GM23338 (cell line): ENCODE data around the gene RNF145. TPM values are rescaled to one million over a fixed set of nuclear protein-coding genes. Genes with fewer than 3 reads are reported as not detected.
A peak's percentile ranks its signal among the peaks of the same experiment; 100 is the strongest.

ENCODE experiments used
- ATAC-seq: fragments of 200-7000 bp; cut with Tn5 transposase; 3 replicates; pipeline ENCODE4 v1.9.1; 2020
- DNase-seq: peaks from one replicate; pipeline ENCODE4 v3.0.0-alpha.2; 2015; ENCODE audit warnings: low spot score
- H2AFZ ChIP-seq: fragments of 200-600 bp; sonication (generic); 2 replicates; pipeline ENCODE4 v1.8.0; 2016; ENCODE audit warnings: antibody characterized with exemption, mild to moderate bottlenecking, moderate library complexity
- H3F3A ChIP-seq: fragments of 200-600 bp; sonication (generic); replicated peaks from 2 replicates; pipeline ENCODE4 v1.8.0; 2017; ENCODE audit warnings: antibody characterized with exemption, mixed run types, low read depth
- H3K27ac ChIP-seq: fragments of 200-600 bp; sonication (generic); 2 replicates; pipeline ENCODE4 v1.6.1; 2016; ENCODE audit warnings: low read depth
- H3K27me3 ChIP-seq: fragments of 200-600 bp; sonication (generic); 2 replicates; pipeline ENCODE4 v1.8.0; 2016; ENCODE audit warnings: mild to moderate bottlenecking, mixed run types, moderate library complexity; ENCODE audit not compliant: insufficient read depth
- H3K36me3 ChIP-seq: fragments of 200-600 bp; sonication (generic); 2 replicates; pipeline ENCODE4 v1.8.0; 2016; ENCODE audit warnings: mild to moderate bottlenecking; ENCODE audit not compliant: insufficient read depth
- H3K4me1 ChIP-seq: fragments of 200-600 bp; sonication (generic); 2 replicates; pipeline ENCODE4 v1.8.0; 2016; ENCODE audit warnings: mild to moderate bottlenecking, moderate library complexity; ENCODE audit not compliant: insufficient read depth
- H3K4me2 ChIP-seq: fragments of 200-600 bp; sonication (generic); 2 replicates; pipeline ENCODE4 v1.7.1; 2017; ENCODE audit warnings: mixed run types
- H3K4me3 ChIP-seq: fragments of 200-600 bp; sonication (generic); 2 replicates; pipeline ENCODE4 v1.6.1; 2016; ENCODE audit warnings: mixed run types
- H3K79me2 ChIP-seq: fragments of 200-600 bp; sonication (generic); replicated peaks from 2 replicates; pipeline ENCODE4 v1.8.0; 2017; ENCODE audit warnings: mild to moderate bottlenecking; ENCODE audit not compliant: insufficient read depth
- H3K9me2 ChIP-seq: fragments of 200-600 bp; sonication (generic); 2 replicates; pipeline ENCODE4 v1.8.0; 2017; ENCODE audit not compliant: insufficient read depth
- H4K20me1 ChIP-seq: fragments of 200-600 bp; sonication (generic); replicated peaks from 2 replicates; pipeline ENCODE4 v1.8.0; 2017; ENCODE audit warnings: mild to moderate bottlenecking; ENCODE audit not compliant: insufficient read depth
- H3K27ac Mint-ChIP-seq: 2 replicates; pipeline ENCODE4 v1.8.0; 2020; ENCODE audit warnings: inconsistent platforms, mild to moderate bottlenecking, moderate library complexity, mixed read lengths
- H3K27me3 Mint-ChIP-seq: 3 replicates; pipeline ENCODE4 v1.8.0; 2022; ENCODE audit warnings: low read depth, mild to moderate bottlenecking, moderate library complexity, mixed read lengths, inconsistent platforms; ENCODE audit not compliant: insufficient read depth, poor library complexity
- H3K36me3 Mint-ChIP-seq: 3 replicates; pipeline ENCODE4 v1.8.0; 2021; ENCODE audit warnings: low read depth, mild to moderate bottlenecking, inconsistent platforms, moderate library complexity, mixed read lengths
- H3K4me1 Mint-ChIP-seq: 3 replicates; pipeline ENCODE4 v1.8.0; 2020; ENCODE audit warnings: mild to moderate bottlenecking, inconsistent platforms, mixed read lengths
- H3K4me3 Mint-ChIP-seq: 3 replicates; pipeline ENCODE4 v1.8.0; 2021; ENCODE audit warnings: moderate library complexity, mild to moderate bottlenecking, inconsistent platforms, mixed read lengths
- H3K9me3 Mint-ChIP-seq: 3 replicates; pipeline ENCODE4 v1.8.0; 2020; ENCODE audit warnings: moderate library complexity, mild to moderate bottlenecking, inconsistent platforms, mixed read lengths
- CREB1 ChIP-seq: fragments of 250-450 bp; sonication (Bioruptor Pico); IDR thresholded peaks from 2 replicates; pipeline ENCODE4 v1.5.0; 2020; ENCODE audit warnings: low read depth, mild to moderate bottlenecking, moderate library complexity
- CTCF ChIP-seq, 2 experiments: fragments of 200-600 bp in 1 of 2; sonication (generic) in 1 of 2; conservative IDR thresholded peaks; 2 replicates each; pipeline versions ENCODE4 v1.5.1 to v1.6.1; 2016 to 2017; ENCODE audit warnings: antibody characterized with exemption in 2 of 2, low read depth in 2 of 2, mild to moderate bottlenecking in 2 of 2, moderate library complexity in 1 of 2
- ETS1 ChIP-seq: IDR thresholded peaks from 2 replicates; pipeline ENCODE4 v1.6.1; 2016; ENCODE audit warnings: antibody characterized with exemption
- EZH2phosphoT487 ChIP-seq: fragments of 200-600 bp; sonication (generic); IDR thresholded peaks from one replicate; pipeline ENCODE4 v1.8.1; 2018; ENCODE audit warnings: antibody characterized with exemption; ENCODE audit not compliant: unreplicated experiment
- JUNB ChIP-seq: IDR thresholded peaks from one replicate; pipeline ENCODE4 v1.6.1; 2016; ENCODE audit warnings: antibody characterized with exemption; ENCODE audit not compliant: unreplicated experiment
- NANOG ChIP-seq: IDR thresholded peaks from 2 replicates; pipeline ENCODE4 v1.6.1; 2016; ENCODE audit warnings: antibody characterized with exemption, borderline replicate concordance
- POLR2AphosphoS5 ChIP-seq: IDR thresholded peaks from 2 replicates; pipeline ENCODE4 v1.6.1; 2016; ENCODE audit warnings: antibody characterized with exemption, low read depth
- STAT1 ChIP-seq: IDR thresholded peaks from one replicate; pipeline ENCODE4 v1.6.1; 2016; ENCODE audit warnings: antibody characterized with exemption; ENCODE audit not compliant: unreplicated experiment
- ZNF114 ChIP-seq: fragments of 250-450 bp; sonication (Bioruptor Pico); IDR thresholded peaks from 2 replicates; pipeline ENCODE4 v1.5.0; 2020; ENCODE audit warnings: mild to moderate bottlenecking, moderate library complexity
- ZNF331 ChIP-seq: fragments of 250-450 bp; sonication (Bioruptor Pico); IDR thresholded peaks from 2 replicates; pipeline ENCODE4 v1.5.0; 2020; ENCODE audit warnings: low read depth, mild to moderate bottlenecking, moderate library complexity
- ZNF462 ChIP-seq: fragments of 250-450 bp; sonication (Bioruptor Pico); IDR thresholded peaks from 2 replicates; pipeline ENCODE4 v1.5.0; 2020; ENCODE audit warnings: mild to moderate bottlenecking, moderate library complexity
- polyA plus RNA-seq: library from polyadenylated mRNA; unstranded; fragments of >200 nt; fragmentation: Nextera tagmentation; extraction: Ambion mirVana; gene quantifications from 2 replicates; pipeline ENCODE4 v1.2.1, GENCODE V29; 2016
- total RNA-seq: library from RNA; depleted of rRNA; stranded (reverse); fragments of >200 nt; shearing (Covaris generic); gene quantifications from 2 replicates; pipeline ENCODE4 v1.2.3, GENCODE V29; 2014

RNF145 gene
- total and polyA plus RNA-seq, 2 experiments from 2014 or later: 15.6 to 43.5 TPM

- TF ChIP-seq ZNF114 (CRISPR knock-in tag) (no peak), NANOG (no peak), STAT1 (no peak), JUNB (no peak), ETS1 (no peak), EZH2phosphoT487 (no peak)
Observed at GRCh38 chr5:159258361-159258760, 49.0 kb upstream of the RNF145 start (continued).

GRCh38 chr5:159257629-159258283, 48.4 kb upstream of the RNF145 start:
- TF ChIP-seq ZNF114 (CRISPR knock-in tag) (no peak), CREB1 (CRISPR knock-in tag) (no peak), POLR2AphosphoS5 (no peak), ZNF331 (CRISPR knock-in tag) (no peak), EZH2phosphoT487 (no peak), CTCF (conservative IDR thresholded peaks at IDR 0.05; ENCODE audit: low read depth in 2 of 2) (no peak), JUNB (no peak), ZNF462 (no peak)
- no peak overlapping the region; the same call in 1 of the 2 replicates for H3K27ac Mint-ChIP-seq
- no peaks in the 10 kb centered on the region; the same call in 2 of the 3 replicates for H3K4me1 Mint-ChIP-seq
- Histone ChIP-seq H3K4me2 (no peak overlapping the region), H3K4me1 (no peaks in the 10 kb centered on the region), H3K79me2 (no peaks in the 10 kb centered on the region), H3F3A (no peaks in the 10 kb centered on the region), H4K20me1 (no peaks in the 10 kb centered on the region), H3K27ac (no peak overlapping the region), H3K9me2 (no peaks in the 10 kb centered on the region), H2AFZ (no peak overlapping the region; the same call in 1 of the 2 replicates), H3K36me3 (no peaks in the 10 kb centered on the region), H3K4me3 (no peak overlapping the region), H3K27me3 (peaks cover 4% of the 10 kb centered on the region; the same call in 1 of the 2 replicates)
- peaks cover 3% of the 10 kb centered on the region; the same call in 1 of the 3 replicates for H3K9me3 Mint-ChIP-seq
- peaks cover 2% of the 10 kb centered on the region for H3K27me3 Mint-ChIP-seq
- no peak overlapping the region for H3K4me3 Mint-ChIP-seq
- DNase-seq (peak; percentile 3), ATAC-seq (no peak)
- no peaks in the 10 kb centered on the region for H3K36me3 Mint-ChIP-seq
